Nephron progenitor cell (in vitro differentiated cells): ENCODE measurements around the gene HIVEP3.

Experiments
- DNase-seq: peaks from one replicate; pipeline ENCODE4 v3.0.0; 2021
- H3K27ac Mint-ChIP-seq: 2 replicates; pipeline ENCODE4 v1.8.0; 2021; ENCODE audit warnings: mild to moderate bottlenecking, moderate library complexity, mixed read lengths
- H3K27me3 Mint-ChIP-seq: 2 replicates; pipeline ENCODE4 v1.8.0; 2021; ENCODE audit warnings: mild to moderate bottlenecking, low read depth, mixed read lengths; ENCODE audit not compliant: poor library complexity
- H3K36me3 Mint-ChIP-seq: 2 replicates; pipeline ENCODE4 v1.8.0; 2021; ENCODE audit warnings: low read depth, mixed read lengths
- H3K4me1 Mint-ChIP-seq: 2 replicates; pipeline ENCODE4 v1.8.0; 2021; ENCODE audit warnings: mixed read lengths
- H3K4me3 Mint-ChIP-seq: 2 replicates; pipeline ENCODE4 v1.8.0; 2021; ENCODE audit warnings: mild to moderate bottlenecking, moderate library complexity, mixed read lengths
- H3K9me3 Mint-ChIP-seq: 2 replicates; pipeline ENCODE4 v1.8.0; 2021; ENCODE audit warnings: mild to moderate bottlenecking, moderate library complexity, mixed read lengths
- CTCF ChIP-seq: fragments of 200-600 bp; sonication (generic); IDR thresholded peaks from 2 replicates; pipeline ENCODE4 v1.5.0; 2021; ENCODE audit warnings: antibody characterized with exemption

The HIVEP3 gene

GRCh38 chr1:41673806-41674205 is 244.9 kb downstream of the HIVEP3 start:
- DNase-seq: no peak
- H3K4me1 Mint-ChIP-seq: peaks cover 46% of the 10 kb centered on the region
- no peak for TF ChIP-seq CTCF
- no peaks in the 10 kb centered on the region for H3K36me3 Mint-ChIP-seq
- no peaks in the 10 kb centered on the region for H3K9me3 Mint-ChIP-seq
- no peak overlapping the region for H3K4me3 Mint-ChIP-seq
- H3K27me3 Mint-ChIP-seq: peaks cover 7% of the 10 kb centered on the region
- no peak overlapping the region for H3K27ac Mint-ChIP-seq

GRCh38 chr1:41673378-41673777 is 245.3 kb downstream of the HIVEP3 start:
- H3K27ac Mint-ChIP-seq: no peak overlapping the region
- no peaks in the 10 kb centered on the region for H3K36me3 Mint-ChIP-seq
- no peak overlapping the region for H3K4me3 Mint-ChIP-seq
- peaks cover 7% of the 10 kb centered on the region for H3K27me3 Mint-ChIP-seq
- no peak for TF ChIP-seq CTCF
- peaks cover 42% of the 10 kb centered on the region for H3K4me1 Mint-ChIP-seq
- DNase-seq: no peak
- H3K9me3 Mint-ChIP-seq: no peaks in the 10 kb centered on the region

GRCh38 chr1:41672641-41673361 is 245.9 kb downstream of the HIVEP3 start:
- no peak for DNase-seq
- no peak overlapping the region for H3K27ac Mint-ChIP-seq
- no peak for TF ChIP-seq CTCF
- H3K9me3 Mint-ChIP-seq: no peaks in the 10 kb centered on the region
- H3K4me3 Mint-ChIP-seq: no peak overlapping the region
- H3K4me1 Mint-ChIP-seq: peaks cover 37% of the 10 kb centered on the region
- H3K36me3 Mint-ChIP-seq: no peaks in the 10 kb centered on the region
- peaks cover 7% of the 10 kb centered on the region for H3K27me3 Mint-ChIP-seq

- Mint-ChIP-seq H3K27ac (no peak overlapping the region), H3K27me3 (peaks cover 7% of the 10 kb centered on the region), H3K9me3 (no peaks in the 10 kb centered on the region), H3K36me3 (no peaks in the 10 kb centered on the region), H3K4me1 (peaks cover 30% of the 10 kb centered on the region), H3K4me3 (no peak overlapping the region)
- TF ChIP-seq CTCF: no peak
- DNase-seq: no peak
Observed at GRCh38 chr1:41672173-41672572, 246.5 kb downstream of the HIVEP3 start.

- no peak for DNase-seq
- Mint-ChIP-seq H3K4me1 (peaks cover 29% of the 10 kb centered on the region), H3K36me3 (no peaks in the 10 kb centered on the region), H3K9me3 (no peaks in the 10 kb centered on the region), H3K27me3 (peaks cover 14% of the 10 kb centered on the region), H3K27ac (no peak overlapping the region), H3K4me3 (no peak overlapping the region)
- no peak for TF ChIP-seq CTCF
Observed at GRCh38 chr1:41671116-41671755, 247.5 kb downstream of the HIVEP3 start.
